Trophoblast cell (in vitro differentiated cells and primary cell): ENCODE data around the gene CEBPE.
A peak's percentile ranks its signal among the peaks of the same experiment; 100 is the strongest.

Source experiments
- DNase-seq, 2 donors: peaks; one replicate each; pipeline ENCODE4 v3.0.0-alpha.2; 2016
- H2AFZ ChIP-seq: 2 replicates; pipeline ENCODE4 v1.6.1; 2013; ENCODE audit warnings: low read length, moderate library complexity, mild to moderate bottlenecking; ENCODE audit not compliant: insufficient read depth, poor library complexity
- H2AK5ac ChIP-seq: 2 replicates; pipeline ENCODE4 v1.6.1; 2013; ENCODE audit warnings: mild to moderate bottlenecking, low read length
- H2BK120ac ChIP-seq: 2 replicates; pipeline ENCODE4 v1.6.1; 2013; ENCODE audit warnings: low read length, mild to moderate bottlenecking, moderate library complexity; ENCODE audit not compliant: insufficient read depth, poor library complexity
- H2BK12ac ChIP-seq: 2 replicates; pipeline ENCODE4 v1.6.1; 2013; ENCODE audit warnings: mild to moderate bottlenecking, low read length, moderate library complexity
- H2BK5ac ChIP-seq: 2 replicates; pipeline ENCODE4 v1.6.1; 2013; ENCODE audit warnings: low read length, low read depth, moderate library complexity, mild to moderate bottlenecking; ENCODE audit not compliant: poor library complexity
- H3K14ac ChIP-seq: 2 replicates; pipeline ENCODE4 v1.6.1; 2013; ENCODE audit warnings: mild to moderate bottlenecking, low read length
- H3K18ac ChIP-seq: 2 replicates; pipeline ENCODE4 v1.6.1; 2013; ENCODE audit warnings: mild to moderate bottlenecking, low read length
- H3K23ac ChIP-seq: 2 replicates; pipeline ENCODE4 v1.6.1; 2013; ENCODE audit warnings: low read length
- H3K27ac ChIP-seq: 2 replicates; pipeline ENCODE4 v1.5.1; 2013; ENCODE audit warnings: low read depth, mild to moderate bottlenecking, inconsistent platforms, low read length, moderate library complexity
- H3K27me3 ChIP-seq: 2 replicates; pipeline ENCODE4 v1.6.1; 2013; ENCODE audit warnings: inconsistent platforms, mild to moderate bottlenecking, low read length, moderate library complexity; ENCODE audit not compliant: insufficient read depth
- H3K36me3 ChIP-seq, 2 experiments: 1 replicate in 1 of 2; 2 replicates in 1 of 2; pipeline ENCODE4 v1.6.1; 2013; ENCODE audit warnings: low read length in 2 of 2, mild to moderate bottlenecking in 2 of 2, moderate library complexity in 1 of 2; ENCODE audit not compliant: insufficient read depth in 2 of 2, control insufficient read depth in 1 of 2
- H3K4ac ChIP-seq: 2 replicates; pipeline ENCODE4 v1.6.1; 2013; ENCODE audit warnings: low read depth, mild to moderate bottlenecking, low read length, moderate library complexity
- H3K4me1 ChIP-seq, 2 experiments: 1 replicate in 1 of 2; 2 replicates in 1 of 2; pipeline ENCODE4 v1.6.1; 2013; ENCODE audit warnings: low read length in 2 of 2, mild to moderate bottlenecking in 2 of 2, moderate library complexity in 1 of 2; ENCODE audit not compliant: insufficient read depth in 2 of 2, control insufficient read depth in 1 of 2
- H3K4me2 ChIP-seq: 2 replicates; pipeline ENCODE4 v1.6.1; 2013; ENCODE audit warnings: inconsistent platforms, mild to moderate bottlenecking, low read length, moderate library complexity
- H3K4me3 ChIP-seq: 2 replicates; pipeline ENCODE4 v1.5.1; 2013; ENCODE audit warnings: mild to moderate bottlenecking, low read depth, low read length, inconsistent platforms
- H3K79me1 ChIP-seq: one replicate; pipeline ENCODE4 v1.6.1; 2013; ENCODE audit warnings: low read length
- H3K79me2 ChIP-seq: 2 replicates; pipeline ENCODE4 v1.6.1; 2013; ENCODE audit warnings: low read length, mild to moderate bottlenecking; ENCODE audit not compliant: control insufficient read depth, insufficient read depth, poor library complexity
- H3K9ac ChIP-seq: 2 replicates; pipeline ENCODE4 v1.6.1; 2013; ENCODE audit warnings: mild to moderate bottlenecking, low read length
- H3K9me3 ChIP-seq: 2 replicates; pipeline ENCODE4 v1.6.1; 2013; ENCODE audit warnings: low read depth, mild to moderate bottlenecking, control low read depth, inconsistent platforms, low read length; ENCODE audit not compliant: insufficient read depth
- H4K12ac ChIP-seq: 2 replicates; pipeline ENCODE4 v1.6.1; 2013; ENCODE audit warnings: low read depth, mild to moderate bottlenecking, low read length, moderate library complexity
- H4K8ac ChIP-seq: 2 replicates; pipeline ENCODE4 v1.6.1; 2013; ENCODE audit warnings: low read depth, mild to moderate bottlenecking, low read length, moderate library complexity
- H4K91ac ChIP-seq: one replicate; pipeline ENCODE4 v1.6.1; 2013; ENCODE audit warnings: low read depth, mild to moderate bottlenecking, low read length, moderate library complexity
- WGBS: extraction: QIAGEN DNeasy Blood & Tissue Kit; methylation state at CpG from one replicate; pipeline ENCODE4 v1.1.7; 2013; ENCODE audit warnings: missing lambda C conversion rate; ENCODE audit not compliant: insufficient read length, insufficient coverage; ENCODE audit errors: extremely low coverage; 5-methylcytosine and 5-hydroxymethylcytosine counted together

CEBPE gene

DNA sequence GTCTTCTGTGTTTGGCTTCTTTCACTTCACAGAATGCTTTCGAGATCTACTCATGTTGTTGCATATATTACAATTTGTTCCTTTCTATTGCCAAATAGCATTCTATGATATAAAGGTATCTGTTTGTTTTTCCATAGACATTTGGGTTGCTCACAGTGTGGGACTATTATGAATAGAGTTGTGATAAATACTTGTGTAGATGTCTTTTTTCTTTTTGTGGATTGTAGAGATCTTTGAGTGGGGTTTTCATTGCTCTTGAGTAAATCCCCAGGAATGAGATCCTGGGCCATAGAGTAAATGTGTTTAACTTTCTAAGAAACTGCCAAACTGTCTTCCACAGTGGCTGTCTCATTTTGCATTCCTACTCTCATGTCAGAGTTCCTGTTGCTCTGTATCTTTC lies 24.9 kb upstream of the CEBPE start:
- Histone ChIP-seq H4K8ac (no peak overlapping the region), H3K9ac (no peak overlapping the region), H3K4me2 (no peak overlapping the region), H3K79me2 (no peaks in the 10 kb centered on the region), H3K4ac (no peak overlapping the region), H3K79me1 (peaks cover 9% of the 10 kb centered on the region), H4K91ac (no peak overlapping the region), H2AFZ (no peak overlapping the region), H3K4me1 (peaks cover 16 to 29% of the 10 kb centered on the region in 2 experiments), H3K14ac (no peak overlapping the region), H3K23ac (no peak overlapping the region), H3K4me3 (no peak overlapping the region), H4K12ac (no peak overlapping the region), H3K36me3 (peaks cover 16 to 22% of the 10 kb centered on the region in 2 experiments), H2BK120ac (no peak overlapping the region), H2BK12ac (no peak overlapping the region), H2AK5ac (no peak overlapping the region), H3K27ac (no peak overlapping the region), H3K18ac (no peak overlapping the region), H2BK5ac (no peak overlapping the region), H3K27me3 (no peaks in the 10 kb centered on the region), H3K9me3 (no peaks in the 10 kb centered on the region)
- DNase-seq, result no peak
- no CpG with 5 or more reads among the region's 1 CpG for whole genome bisulfite sequencing

DNA sequence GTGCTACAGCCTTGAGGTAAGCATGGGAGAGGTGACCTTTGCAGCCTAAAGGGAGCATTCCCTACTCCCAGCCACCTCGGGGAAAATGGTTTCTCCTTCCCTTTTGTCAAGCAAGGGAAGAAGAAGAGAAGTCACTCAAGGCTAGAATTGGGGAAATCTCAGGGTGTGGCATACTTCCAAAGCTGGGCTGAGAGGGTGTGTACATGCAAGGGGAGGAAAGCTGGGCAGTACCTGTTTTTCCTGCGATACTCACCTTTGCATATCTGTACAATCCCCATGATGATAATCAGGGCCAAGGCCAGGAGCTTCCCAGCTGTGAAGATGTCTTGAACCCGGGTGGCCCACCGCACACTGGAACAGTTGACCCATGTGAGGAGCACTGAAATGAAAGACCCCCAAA lies 23.8 kb upstream of the CEBPE start:
- Histone ChIP-seq H3K79me2 (no peaks in the 10 kb centered on the region), H2BK12ac (peak overlapping the region; percentile 62), H4K8ac (peak overlapping the region; percentile 47), H3K79me1 (peaks cover 9% of the 10 kb centered on the region), H4K91ac (peak overlapping the region; percentile 45), H3K27ac (no peak overlapping the region), H3K18ac (peak overlapping the region; percentile 14), H4K12ac (no peak overlapping the region), H2AFZ (no peak overlapping the region), H3K23ac (no peak overlapping the region), H3K27me3 (no peaks in the 10 kb centered on the region), H2AK5ac (peak overlapping the region; percentile 64), H3K9me3 (no peaks in the 10 kb centered on the region), H2BK120ac (peak overlapping the region; percentile 39), H3K4me1 (peaks cover 16 to 28% of the 10 kb centered on the region in 2 experiments), H3K9ac (no peak overlapping the region), H3K4me2 (no peak overlapping the region), H3K14ac (no peak overlapping the region), H2BK5ac (peak overlapping the region; percentile 18), H3K4me3 (no peak overlapping the region), H3K4ac (no peak overlapping the region), H3K36me3 (peaks cover 19 to 24% of the 10 kb centered on the region in 2 experiments)
- DNase-seq, result no peak
- WGBS, result no CpG with 5 or more reads among the region's 4 CpGs

DNA sequence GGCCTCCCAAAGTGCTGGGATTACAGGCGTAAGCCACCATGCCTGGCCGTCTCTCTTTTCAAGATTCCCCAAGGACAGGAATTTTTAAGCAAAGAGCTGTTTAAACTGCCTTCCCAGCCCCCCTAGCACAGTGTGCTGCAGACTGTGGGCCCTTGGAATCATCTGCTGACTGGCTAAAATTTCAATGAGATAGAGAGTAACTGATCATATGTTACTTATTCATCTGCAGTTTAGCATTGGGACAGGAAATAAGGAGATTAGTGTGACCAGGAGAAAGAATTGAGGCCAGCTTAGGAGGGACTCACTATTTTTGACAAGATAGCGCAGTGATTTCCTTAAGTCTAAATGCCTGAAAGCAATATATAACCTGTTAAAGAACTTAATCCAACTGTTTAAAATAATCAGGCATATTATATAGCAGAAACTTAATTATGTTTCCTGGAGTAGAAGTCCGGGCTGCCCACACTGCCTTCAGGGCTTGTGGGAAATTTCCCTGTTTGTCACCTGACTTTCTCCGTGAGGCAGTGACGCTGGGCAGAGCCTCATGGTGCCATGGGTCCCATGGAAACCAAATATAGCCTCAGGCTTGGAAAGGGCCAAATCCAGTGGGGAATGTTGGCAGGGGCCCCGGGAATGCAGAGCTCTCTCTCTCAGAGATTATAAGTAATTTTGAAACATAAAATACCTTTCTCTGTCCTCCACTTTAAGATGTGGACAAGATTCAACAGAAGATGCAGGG lies 22.8 kb upstream of the CEBPE start:
- Histone ChIP-seq H3K4ac (no peak overlapping the region), H3K9ac (no peak overlapping the region), H3K23ac (no peak overlapping the region), H3K9me3 (no peaks in the 10 kb centered on the region), H4K8ac (peak overlapping the region; percentile 55), H3K18ac (no peak overlapping the region), H2BK12ac (no peak overlapping the region), H3K4me2 (no peak overlapping the region), H3K36me3 (peaks cover 26 to 34% of the 10 kb centered on the region in 2 experiments), H2AK5ac (no peak overlapping the region), H3K4me3 (no peak overlapping the region), H3K79me2 (no peaks in the 10 kb centered on the region), H4K91ac (no peak overlapping the region), H3K79me1 (peaks cover 7% of the 10 kb centered on the region), H4K12ac (no peak overlapping the region), H3K4me1 (peaks cover 16 to 26% of the 10 kb centered on the region in 2 experiments), H2BK120ac (peak overlapping the region; percentile 41), H3K27me3 (no peaks in the 10 kb centered on the region), H3K14ac (no peak overlapping the region), H2AFZ (no peak overlapping the region), H2BK5ac (no peak overlapping the region), H3K27ac (no peak overlapping the region)
- WGBS, result no CpG with 5 or more reads among the region's 7 CpGs
- DNase-seq, result peak; percentile 88 to 90

DNA sequence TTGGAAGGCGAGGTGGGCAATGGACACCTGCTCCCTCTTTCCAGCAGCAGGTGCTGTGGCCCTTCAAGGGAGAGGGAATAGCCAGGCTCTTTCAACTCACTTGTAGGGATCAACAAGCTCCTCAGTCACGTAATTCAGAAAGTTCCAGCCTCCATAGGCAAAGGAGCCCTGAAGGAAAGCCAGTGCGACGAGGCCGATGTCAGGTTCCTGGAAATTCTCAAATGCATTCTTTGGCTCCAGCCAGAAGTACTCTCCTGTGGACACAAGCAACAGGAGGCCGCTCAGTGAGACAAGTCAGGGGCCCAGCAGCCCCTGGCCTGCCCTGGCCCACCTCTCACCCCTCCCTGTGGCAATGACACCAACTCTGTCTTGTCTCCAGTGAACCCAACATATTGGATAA lies 21.3 kb upstream of the CEBPE start:
- Histone ChIP-seq H3K4me3 (no peak overlapping the region), H3K23ac (no peak overlapping the region), H2BK120ac (peak overlapping the region; percentile 33), H2AFZ (no peak overlapping the region), H3K4ac (no peak overlapping the region), H3K79me2 (no peaks in the 10 kb centered on the region), H3K27ac (peak overlapping the region; percentile 30), H3K4me2 (no peak overlapping the region), H2BK5ac (peak overlapping the region; percentile 68), H4K12ac (peak overlapping the region; percentile 32), H3K36me3 (peaks cover 34 to 37% of the 10 kb centered on the region in 2 experiments), H3K14ac (no peak overlapping the region), H3K18ac (no peak overlapping the region), H4K91ac (no peak overlapping the region), H2AK5ac (no peak overlapping the region), H3K4me1 (peaks cover 13% of the 10 kb centered on the region in 2 experiments), H3K79me1 (peaks cover 4% of the 10 kb centered on the region), H3K27me3 (no peaks in the 10 kb centered on the region), H2BK12ac (no peak overlapping the region), H3K9ac (no peak overlapping the region), H3K9me3 (no peaks in the 10 kb centered on the region), H4K8ac (peak overlapping the region; percentile 43)
- DNase-seq, result no peak
- WGBS, result no CpG with 5 or more reads among the region's 6 CpGs
